ENCODE data around the gene UPK3BL1.
"Not testable (repeated sequence)": the region's sequence is repeated elsewhere in the genome, so short reads cannot be mapped to it uniquely, and the experiment has no call there.

UPK3BL1 gene

DNA sequence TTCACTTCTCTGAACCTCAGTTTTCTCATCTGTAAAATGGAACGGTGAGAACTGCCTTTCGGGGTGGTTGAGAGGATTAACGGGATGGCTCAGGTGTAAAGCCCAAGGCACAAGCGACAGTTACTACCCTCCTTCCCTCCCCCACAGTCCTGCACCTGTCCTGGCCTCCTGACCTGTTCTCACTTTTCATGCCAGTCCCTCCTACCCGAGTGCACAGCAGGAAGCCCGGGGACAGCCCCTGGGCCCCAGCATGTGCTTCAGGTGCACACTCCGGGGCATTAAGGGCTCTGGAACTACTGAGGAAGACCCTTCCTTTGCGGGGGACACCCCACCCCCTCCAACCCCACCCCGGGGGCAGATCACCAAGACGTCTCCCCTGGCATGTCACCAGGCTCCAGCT is 26.7 kb downstream of the UPK3BL1 start:
- H3K4me3 ChIP-seq (ENCODE audit: insufficient read depth, low read length, poor library complexity, severe bottlenecking); H3K9ac ChIP-seq (ENCODE audit: low read length); H3F3A ChIP-seq (ENCODE audit: insufficient read depth); H3K79me2 ChIP-seq (ENCODE audit: insufficient read depth, low read length); H3K27ac ChIP-seq (ENCODE audit: low read depth, low read length); H3K4me2 ChIP-seq (ENCODE audit: low read depth, low read length, poor library complexity, severe bottlenecking); H3K27me3 ChIP-seq (ENCODE audit: low read length); H3K36me3 ChIP-seq (ENCODE audit: low read length); H3K9me2 ChIP-seq (replicated peaks; ENCODE audit: insufficient read depth, low read length); H3K9me3 ChIP-seq (ENCODE audit: insufficient read depth, low read length); H4K20me1 ChIP-seq (ENCODE audit: low read depth, low read length); H2AFZ ChIP-seq (ENCODE audit: low read depth, low read length, severe bottlenecking): not testable (repeated sequence)

DNA sequence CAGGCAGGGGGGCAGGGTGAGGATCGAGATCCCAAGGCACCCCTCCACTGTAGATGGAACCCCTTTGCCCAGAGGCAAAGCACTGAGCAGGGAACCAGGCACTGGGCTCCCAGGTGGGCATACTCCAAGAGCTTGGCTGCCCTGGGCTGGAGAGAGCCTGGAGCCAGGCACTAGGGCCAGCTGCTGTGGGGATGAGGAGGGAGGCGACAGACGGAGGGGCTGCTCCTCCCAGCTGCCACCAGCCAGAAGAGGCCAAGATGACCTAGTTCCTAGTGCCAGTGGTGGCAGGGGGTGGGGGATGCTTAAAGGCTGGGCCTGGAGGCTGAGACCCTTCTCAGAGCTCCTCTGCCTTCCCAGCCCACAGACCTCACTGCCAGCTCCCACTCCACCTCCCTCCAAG is 27.7 kb downstream of the UPK3BL1 start:
- H3K27me3 ChIP-seq (ENCODE audit: low read length); H3K9me2 ChIP-seq (replicated peaks; ENCODE audit: insufficient read depth, low read length); H2AFZ ChIP-seq (ENCODE audit: low read depth, low read length, severe bottlenecking); H3F3A ChIP-seq (ENCODE audit: insufficient read depth); H4K20me1 ChIP-seq (ENCODE audit: low read depth, low read length); H3K4me2 ChIP-seq (ENCODE audit: low read depth, low read length, poor library complexity, severe bottlenecking); H3K4me3 ChIP-seq (ENCODE audit: insufficient read depth, low read length, poor library complexity, severe bottlenecking); H3K9ac ChIP-seq (ENCODE audit: low read length); H3K27ac ChIP-seq (ENCODE audit: low read depth, low read length); H3K9me3 ChIP-seq (ENCODE audit: insufficient read depth, low read length); H3K79me2 ChIP-seq (ENCODE audit: insufficient read depth, low read length); H3K36me3 ChIP-seq (ENCODE audit: low read length): not testable (repeated sequence)

DNA sequence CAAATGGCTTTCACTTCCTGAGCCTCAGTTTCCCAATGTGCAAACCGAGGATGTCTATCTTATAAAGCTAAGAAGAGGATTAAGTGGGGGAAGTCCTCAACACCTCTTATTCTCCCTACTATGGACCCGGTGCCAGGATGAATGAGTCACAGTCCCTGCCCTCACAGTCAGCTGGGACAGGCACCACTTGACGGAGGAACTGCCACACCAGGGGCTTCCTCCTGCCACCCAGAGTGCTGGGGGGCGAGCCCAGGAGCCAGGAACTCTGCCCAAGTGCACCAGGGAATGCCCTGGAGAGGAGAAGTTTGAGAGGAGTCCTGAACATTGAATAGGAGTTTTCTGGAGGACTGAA is 28.3 kb downstream of the UPK3BL1 start:
- H3K4me2 ChIP-seq (ENCODE audit: low read depth, low read length, poor library complexity, severe bottlenecking); H3K36me3 ChIP-seq (ENCODE audit: low read length); H3K27me3 ChIP-seq (ENCODE audit: low read length); H2AFZ ChIP-seq (ENCODE audit: low read depth, low read length, severe bottlenecking); H4K20me1 ChIP-seq (ENCODE audit: low read depth, low read length); H3K9me2 ChIP-seq (replicated peaks; ENCODE audit: insufficient read depth, low read length); H3K79me2 ChIP-seq (ENCODE audit: insufficient read depth, low read length); H3F3A ChIP-seq (ENCODE audit: insufficient read depth); H3K9ac ChIP-seq (ENCODE audit: low read length); H3K4me3 ChIP-seq (ENCODE audit: insufficient read depth, low read length, poor library complexity, severe bottlenecking); H3K27ac ChIP-seq (ENCODE audit: low read depth, low read length); H3K9me3 ChIP-seq (ENCODE audit: insufficient read depth, low read length): not testable (repeated sequence)

DNA sequence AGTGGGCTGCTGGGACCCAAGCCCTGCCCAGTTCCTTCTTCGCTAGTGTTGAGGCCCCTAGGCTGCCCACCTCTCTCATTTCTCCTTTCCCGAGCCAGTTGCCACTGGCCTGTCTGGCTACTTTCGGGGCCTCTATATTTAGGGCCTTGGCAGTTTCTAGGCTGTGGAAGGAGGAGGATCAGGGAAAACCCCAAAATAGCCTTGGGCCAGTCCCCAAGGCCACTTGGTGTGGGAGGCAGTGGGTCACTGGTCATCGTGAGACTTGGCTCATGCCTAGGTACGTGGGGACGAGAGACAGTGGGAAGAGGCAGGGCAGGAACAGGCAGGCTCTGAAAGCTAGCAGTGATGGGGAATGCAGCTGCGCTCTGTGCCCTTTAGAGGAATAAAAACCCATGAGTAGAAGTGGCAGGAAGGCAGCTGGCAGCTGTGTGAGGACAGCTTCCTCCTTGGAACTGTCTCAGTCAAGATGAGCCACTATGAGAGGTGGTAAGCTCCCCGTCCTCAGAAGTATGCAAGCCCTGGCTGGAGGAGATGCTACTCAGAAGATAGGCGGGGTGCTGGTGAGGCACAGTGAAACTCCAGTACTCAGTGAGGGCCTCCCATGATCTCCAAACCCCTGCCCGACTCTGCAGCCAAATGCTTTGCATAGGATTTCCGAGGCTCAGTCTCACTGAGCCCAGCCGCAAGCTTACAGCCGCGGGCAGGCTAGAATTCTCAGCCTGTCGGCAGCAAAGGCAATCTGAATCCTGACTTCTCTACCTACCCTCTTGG is 28.8 kb downstream of the UPK3BL1 start:
- H3K4me3 ChIP-seq (ENCODE audit: insufficient read depth, low read length, poor library complexity, severe bottlenecking); H3K36me3 ChIP-seq (ENCODE audit: low read length); H2AFZ ChIP-seq (ENCODE audit: low read depth, low read length, severe bottlenecking); H4K20me1 ChIP-seq (ENCODE audit: low read depth, low read length); H3K79me2 ChIP-seq (ENCODE audit: insufficient read depth, low read length); H3K9me3 ChIP-seq (ENCODE audit: insufficient read depth, low read length); H3K4me2 ChIP-seq (ENCODE audit: low read depth, low read length, poor library complexity, severe bottlenecking); H3K9me2 ChIP-seq (replicated peaks; ENCODE audit: insufficient read depth, low read length); H3K9ac ChIP-seq (ENCODE audit: low read length); H3K27me3 ChIP-seq (ENCODE audit: low read length); H3F3A ChIP-seq (ENCODE audit: insufficient read depth); H3K27ac ChIP-seq (ENCODE audit: low read depth, low read length): not testable (repeated sequence)

DNA sequence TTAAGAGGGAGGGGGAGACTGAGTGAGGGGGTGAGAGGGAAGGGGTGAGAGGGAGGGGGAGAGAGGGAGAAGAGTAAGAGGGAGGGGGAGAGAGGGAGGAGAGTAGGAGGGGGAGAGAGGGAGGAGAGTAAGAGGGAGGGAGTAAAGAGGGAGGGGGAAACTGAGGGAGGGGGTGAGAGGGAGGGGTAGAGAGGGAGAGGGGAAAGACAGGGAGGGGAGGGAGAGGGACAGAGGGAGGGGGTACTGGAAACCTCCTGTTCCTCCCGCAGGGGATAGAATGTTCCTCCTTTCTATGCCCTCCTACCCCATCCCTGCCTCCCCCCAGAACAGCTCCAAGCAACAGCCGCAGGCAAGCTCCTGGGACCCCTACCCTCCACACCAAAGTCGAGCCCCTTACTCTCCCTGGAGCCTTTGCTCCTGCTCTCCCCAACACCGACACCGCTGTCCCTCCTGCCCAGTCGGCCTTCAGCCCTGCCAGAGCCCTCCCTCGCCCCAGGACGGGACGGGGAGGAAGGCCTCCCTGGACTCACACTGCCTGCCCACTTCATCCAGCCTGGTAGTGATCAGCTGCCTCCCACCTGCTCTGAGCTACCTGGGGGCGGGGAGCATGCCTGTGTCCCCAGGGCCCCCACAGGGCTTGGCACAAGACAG is 30.8 kb downstream of the UPK3BL1 start:
- H3K4me2 ChIP-seq (ENCODE audit: low read depth, low read length, poor library complexity, severe bottlenecking); H3K27ac ChIP-seq (ENCODE audit: low read depth, low read length): not testable (repeated sequence)

GRCh38 chr7:102611013-102611674 is 31.4 kb downstream of the UPK3BL1 start:
- not testable (repeated sequence) for H2AFZ ChIP-seq (ENCODE audit: low read depth, low read length, severe bottlenecking); H3K9me2 ChIP-seq (replicated peaks; ENCODE audit: insufficient read depth, low read length); H4K20me1 ChIP-seq (ENCODE audit: low read depth, low read length); H3K4me3 ChIP-seq (ENCODE audit: insufficient read depth, low read length, poor library complexity, severe bottlenecking); H3K9ac ChIP-seq (ENCODE audit: low read length); H3K36me3 ChIP-seq (ENCODE audit: low read length); H3K27ac ChIP-seq (ENCODE audit: low read depth, low read length); H3K27me3 ChIP-seq (ENCODE audit: low read length); H3F3A ChIP-seq (ENCODE audit: insufficient read depth); H3K4me2 ChIP-seq (ENCODE audit: low read depth, low read length, poor library complexity, severe bottlenecking); H3K79me2 ChIP-seq (ENCODE audit: insufficient read depth, low read length); H3K9me3 ChIP-seq (ENCODE audit: insufficient read depth, low read length)

More for the DNA sequence above, 30.8 kb downstream of the UPK3BL1 start:
- not testable (repeated sequence) for H4K20me1 ChIP-seq (ENCODE audit: low read depth, low read length); H3K9me2 ChIP-seq (replicated peaks; ENCODE audit: insufficient read depth, low read length); H3K27me3 ChIP-seq (ENCODE audit: low read length); H3K9ac ChIP-seq (ENCODE audit: low read length); H3F3A ChIP-seq (ENCODE audit: insufficient read depth); H2AFZ ChIP-seq (ENCODE audit: low read depth, low read length, severe bottlenecking); H3K36me3 ChIP-seq (ENCODE audit: low read length); H3K9me3 ChIP-seq (ENCODE audit: insufficient read depth, low read length); H3K79me2 ChIP-seq (ENCODE audit: insufficient read depth, low read length); H3K4me3 ChIP-seq (ENCODE audit: insufficient read depth, low read length, poor library complexity, severe bottlenecking)

DNA sequence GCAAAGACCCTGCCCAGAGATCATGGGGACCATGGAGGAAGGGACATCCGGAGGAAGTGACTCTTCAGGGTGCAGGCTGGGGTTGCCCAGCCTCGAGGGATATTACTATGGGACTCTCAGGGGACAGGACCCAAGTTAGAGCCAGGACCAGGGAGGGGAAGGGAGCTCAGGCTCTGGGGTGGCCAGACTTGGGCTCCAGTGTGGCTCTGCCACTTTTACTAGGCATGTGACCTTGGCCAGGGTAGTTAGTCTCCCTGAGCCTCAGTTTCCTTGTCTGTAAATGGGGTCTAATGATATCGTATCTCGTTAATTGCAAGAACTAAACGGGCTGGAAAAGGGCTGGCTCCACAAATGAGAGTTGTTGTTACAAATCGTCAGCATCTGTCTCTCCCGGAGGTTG is 32.1 kb downstream of the UPK3BL1 start:
- not testable (repeated sequence) for H3K79me2 ChIP-seq (ENCODE audit: insufficient read depth, low read length); H3F3A ChIP-seq (ENCODE audit: insufficient read depth); H3K9me2 ChIP-seq (replicated peaks; ENCODE audit: insufficient read depth, low read length); H4K20me1 ChIP-seq (ENCODE audit: low read depth, low read length); H3K27ac ChIP-seq (ENCODE audit: low read depth, low read length); H2AFZ ChIP-seq (ENCODE audit: low read depth, low read length, severe bottlenecking); H3K27me3 ChIP-seq (ENCODE audit: low read length); H3K4me3 ChIP-seq (ENCODE audit: insufficient read depth, low read length, poor library complexity, severe bottlenecking); H3K36me3 ChIP-seq (ENCODE audit: low read length); H3K4me2 ChIP-seq (ENCODE audit: low read depth, low read length, poor library complexity, severe bottlenecking); H3K9me3 ChIP-seq (ENCODE audit: insufficient read depth, low read length); H3K9ac ChIP-seq (ENCODE audit: low read length)

DNA sequence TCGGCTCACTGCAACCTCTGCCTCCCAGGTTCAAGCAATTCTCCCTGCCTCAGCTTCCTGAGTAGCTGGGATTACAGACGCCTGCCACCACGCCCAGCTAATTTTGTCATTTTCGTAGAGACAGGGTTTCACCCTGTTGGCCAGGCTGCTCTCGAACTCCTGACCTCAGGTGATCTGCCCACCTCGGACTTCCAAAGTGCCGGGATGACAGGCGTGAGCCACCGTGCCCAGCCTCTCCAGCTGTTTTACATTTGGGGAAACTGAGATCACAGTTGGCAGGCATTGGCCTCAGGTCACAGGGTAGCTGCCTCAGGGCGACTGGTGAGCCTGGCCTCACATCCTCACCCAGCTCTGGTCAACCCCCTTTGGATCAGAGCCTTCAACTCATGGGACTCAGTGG is 32.9 kb downstream of the UPK3BL1 start:
- not testable (repeated sequence) for H3K4me2 ChIP-seq (ENCODE audit: low read depth, low read length, poor library complexity, severe bottlenecking); H3K27me3 ChIP-seq (ENCODE audit: low read length); H2AFZ ChIP-seq (ENCODE audit: low read depth, low read length, severe bottlenecking); H3K79me2 ChIP-seq (ENCODE audit: insufficient read depth, low read length); H3K36me3 ChIP-seq (ENCODE audit: low read length); H3K9me3 ChIP-seq (ENCODE audit: insufficient read depth, low read length); H3K27ac ChIP-seq (ENCODE audit: low read depth, low read length); H4K20me1 ChIP-seq (ENCODE audit: low read depth, low read length); H3K9me2 ChIP-seq (replicated peaks; ENCODE audit: insufficient read depth, low read length); H3K9ac ChIP-seq (ENCODE audit: low read length); H3K4me3 ChIP-seq (ENCODE audit: insufficient read depth, low read length, poor library complexity, severe bottlenecking); H3F3A ChIP-seq (ENCODE audit: insufficient read depth)

Data from SU-DHL-6 (cell line).